Inflammatory macrophage (primary cell): ENCODE measurements around the gene GGA2.
"Not testable (repeated sequence)": the region's sequence is repeated elsewhere in the genome, so short reads cannot be mapped to it uniquely, and the experiment has no call there.

Experiments used
- DNase-seq, 2 donors: peaks; one replicate each; pipeline ENCODE4 v3.0.0-alpha.2; 2020 to 2022

Gene GGA2

GRCh38 chr16:23465179-23465578 lies 45.1 kb downstream of the GGA2 start:
- no peak for DNase-seq

GRCh38 chr16:23464196-23464595 lies 46.1 kb downstream of the GGA2 start:
- no peak for DNase-seq

DNA sequence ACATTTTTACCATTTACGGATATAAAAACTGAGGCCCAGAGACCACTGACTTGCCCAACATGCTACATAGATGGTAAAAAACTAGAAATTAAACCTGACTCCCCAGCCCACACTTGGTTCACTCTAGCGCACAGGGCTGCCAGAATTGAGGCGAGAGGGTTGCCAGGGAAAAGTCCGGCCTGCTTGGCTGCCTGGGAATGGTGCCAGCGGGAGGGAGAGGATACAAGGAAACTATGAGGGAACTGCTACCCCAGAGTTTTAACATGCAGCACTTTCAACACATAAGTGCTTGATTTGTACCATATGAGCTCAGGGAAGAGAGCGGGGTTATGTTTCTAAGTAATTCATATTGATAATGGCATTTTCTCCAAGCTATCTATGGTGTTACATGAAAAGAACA lies 47.3 kb downstream of the GGA2 start:
- not testable (repeated sequence) for DNase-seq

DNA sequence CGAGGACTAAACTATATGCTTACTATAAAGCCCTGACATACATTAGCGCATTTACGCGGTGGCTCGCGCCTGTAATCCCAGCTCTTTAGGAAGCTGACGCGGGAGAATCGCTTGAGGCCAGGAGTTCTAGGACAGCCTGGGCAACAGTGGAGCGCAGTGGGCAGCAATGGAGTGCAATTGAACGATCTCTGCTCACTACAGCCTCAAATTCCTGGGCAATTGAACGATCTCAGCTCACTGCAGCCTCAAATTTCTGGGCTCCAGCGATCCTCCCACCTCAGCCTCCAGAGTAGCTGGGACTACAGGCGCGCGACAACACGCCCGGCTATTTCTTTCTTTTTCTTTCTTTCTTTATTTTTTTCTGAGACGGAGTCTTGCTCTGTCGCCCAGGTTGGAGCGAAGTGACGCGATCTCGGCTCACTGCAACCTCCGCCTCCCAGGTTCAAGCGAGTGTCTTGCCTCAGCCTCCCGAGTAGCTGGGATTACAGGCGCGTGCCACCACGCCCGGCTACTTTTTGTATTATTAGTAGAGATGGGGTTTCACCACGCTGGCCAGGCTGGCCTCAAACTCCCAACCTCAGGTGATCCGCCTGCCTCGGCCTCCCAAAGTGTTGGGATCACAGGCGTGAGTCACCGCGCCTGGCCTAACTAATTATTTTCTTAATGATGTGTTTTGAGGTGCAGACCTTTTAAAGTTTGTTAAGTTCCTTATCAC lies 56.8 kb downstream of the GGA2 start:
- no peak for DNase-seq

GRCh38 chr16:23452572-23453337 lies 57.5 kb downstream of the GGA2 start, which contains the start of gene COG7:
Gene COG7, minus strand, starts transcription at chr16:23453189. Its CDS starts 195 bp downstream, at chr16:23452994.
- DNase-seq: peak; percentile 82 to 90

DNA sequence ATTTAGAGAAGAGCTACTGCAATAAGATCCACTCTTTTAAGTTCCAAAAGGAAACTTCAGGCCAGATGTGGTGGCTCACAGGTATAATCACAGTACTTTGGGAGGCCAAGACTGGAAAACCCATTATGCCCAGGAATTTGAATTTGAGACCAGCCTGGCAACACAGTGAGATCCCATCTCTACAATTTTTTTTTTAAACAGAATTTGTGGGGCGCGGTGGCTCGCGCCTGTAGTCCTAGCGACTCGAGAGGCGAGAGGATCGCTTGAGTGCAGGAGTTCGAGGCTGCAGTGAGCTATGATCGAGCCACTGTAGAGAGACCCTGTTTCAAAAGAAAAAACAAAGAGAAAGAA lies 58.1 kb downstream of the GGA2 start:
- DNase-seq: peak in 1 of 2 donors; percentile 2

- DNase-seq: no peak
Observed at GRCh38 chr16:23448392-23448791, 61.9 kb downstream of the GGA2 start.

- DNase-seq: not testable (repeated sequence)
Observed at GRCh38 chr16:23437542-23437941, 72.8 kb downstream of the GGA2 start.

GRCh38 chr16:23436951-23437350 lies 73.3 kb downstream of the GGA2 start:
- DNase-seq: no peak

GRCh38 chr16:23435500-23435899 lies 74.8 kb downstream of the GGA2 start:
- peak; percentile 68 to 86 for DNase-seq

- peak; percentile 50 to 62 for DNase-seq
Observed at GRCh38 chr16:23434380-23434779, 75.9 kb downstream of the GGA2 start.

- no peak for DNase-seq
Observed at GRCh38 chr16:23433261-23433920, 76.9 kb downstream of the GGA2 start.

GRCh38 chr16:23432176-23433128 lies 77.8 kb downstream of the GGA2 start:
- no peak for DNase-seq

GRCh38 chr16:23428351-23428750 lies 81.9 kb downstream of the GGA2 start:
- peak; percentile 27 to 36 for DNase-seq

- DNase-seq: no peak
Observed at GRCh38 chr16:23424292-23424958, 85.9 kb downstream of the GGA2 start.

DNA sequence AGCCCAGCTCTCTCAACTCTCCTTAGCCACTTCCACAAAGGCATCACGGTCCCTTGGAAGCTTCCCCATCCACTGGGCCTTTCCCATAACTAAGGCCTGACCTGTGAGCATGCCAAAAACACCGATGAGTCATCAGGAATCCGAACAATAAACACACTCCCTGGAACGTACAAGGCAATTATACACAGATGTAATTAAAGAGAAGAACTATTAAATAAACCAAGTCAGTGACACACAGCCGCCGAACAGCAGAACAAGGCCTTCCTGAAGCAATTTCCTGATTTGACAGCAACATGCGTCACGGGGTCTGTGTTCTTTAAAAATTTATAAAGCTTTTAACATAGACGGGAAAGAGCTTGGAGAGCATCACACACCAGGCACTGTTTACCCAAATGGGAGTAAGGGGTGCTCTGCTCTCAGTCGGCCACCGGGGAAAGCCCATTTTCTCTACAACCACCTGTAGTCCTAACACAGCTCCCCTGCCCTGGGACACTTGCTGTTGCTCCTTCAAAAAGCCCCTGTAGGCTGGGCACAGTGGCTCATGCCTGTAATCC lies 86.7 kb downstream of the GGA2 start:
- DNase-seq: no peak

GRCh38 chr16:23420011-23420410 lies 90.3 kb downstream of the GGA2 start:
- no peak for DNase-seq

DNA sequence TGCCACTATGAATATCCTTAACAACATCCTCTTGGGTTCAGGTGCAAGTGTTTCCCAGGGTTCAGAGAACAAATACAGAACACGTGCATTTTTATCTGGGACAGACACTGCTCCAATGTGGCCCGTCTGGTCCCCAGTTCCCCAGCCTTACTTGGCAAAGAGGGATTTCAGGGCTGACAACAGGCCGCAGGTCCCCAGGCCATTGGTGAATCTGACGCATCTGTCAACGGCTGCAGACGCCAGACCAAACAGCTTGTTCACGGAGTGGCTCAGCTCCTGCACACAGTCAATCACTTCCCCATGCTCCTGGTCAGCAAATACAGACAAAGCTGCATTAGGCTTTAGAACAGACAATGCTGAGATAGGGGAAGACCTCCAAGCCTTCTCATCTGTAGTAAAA lies 93.5 kb downstream of the GGA2 start:
- no peak for DNase-seq

- DNase-seq: no peak
Observed at GRCh38 chr16:23414731-23415130, 95.6 kb downstream of the GGA2 start.
